UCSD-AML1 (cell line): Measurements from ENCODE around the gene BOLA2.
"Not testable (repeated sequence)": the region's sequence is repeated elsewhere in the genome, so short reads cannot be mapped to it uniquely, and the experiment has no call there.

ENCODE experiments used
- DNase-seq: peaks from one replicate; lab custom pipeline; 2025; ENCODE audit not compliant: unreplicated experiment; lab: John Stamatoyannopoulos, UW

The BOLA2 gene

GRCh38 chr16:29454269-29454668 lies at the start of gene BOLA2, which contains the start of gene SLX1B:
BOLA2 (minus strand) TSS chr16:29454351; CDS start chr16:29454253, 98 bp downstream.
SLX1B (plus strand) TSS chr16:29454533.
- DNase-seq, result not testable (repeated sequence)

DNA sequence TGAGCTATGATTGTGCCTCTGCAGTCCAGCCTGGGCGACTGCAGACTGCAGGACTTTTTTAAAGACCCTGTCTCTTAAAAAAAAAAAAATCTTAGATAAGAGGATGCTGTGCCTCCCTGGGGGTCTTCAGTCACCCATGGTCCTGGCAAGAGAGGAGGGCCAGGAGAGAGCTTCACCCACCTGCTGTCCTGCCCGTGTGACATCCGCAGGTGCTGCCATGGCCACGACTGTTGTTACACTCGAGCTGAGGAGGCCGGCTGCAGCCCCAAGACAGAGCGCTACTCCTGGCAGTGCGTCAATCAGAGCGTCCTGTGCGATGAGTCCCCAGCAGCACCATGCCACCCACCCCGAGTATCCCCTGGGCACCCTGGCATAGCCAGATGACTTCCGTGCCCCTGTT lies 28.1 kb upstream of the BOLA2 start:
- DNase-seq, result not testable (repeated sequence)

DNA sequence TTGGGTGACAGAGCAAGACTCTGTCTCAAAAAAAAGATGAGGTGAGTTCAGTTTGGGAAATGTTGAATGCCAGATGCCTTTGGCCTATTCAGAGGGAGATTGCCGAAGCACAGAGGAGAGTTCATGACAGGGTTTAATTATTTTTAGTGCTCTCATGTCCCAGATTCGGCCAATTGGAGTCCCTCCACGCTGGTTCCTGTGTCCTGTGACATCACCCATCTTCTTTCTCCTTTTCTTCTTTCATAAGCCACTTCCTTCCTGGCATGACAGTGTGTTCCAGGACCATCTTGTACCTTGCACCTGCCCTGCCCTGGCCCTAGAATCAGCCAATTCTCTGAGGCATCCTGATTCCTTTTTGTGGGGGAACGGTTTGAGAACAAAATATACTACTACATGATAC lies 17.9 kb upstream of the BOLA2 start:
- not testable (repeated sequence) for DNase-seq

DNA sequence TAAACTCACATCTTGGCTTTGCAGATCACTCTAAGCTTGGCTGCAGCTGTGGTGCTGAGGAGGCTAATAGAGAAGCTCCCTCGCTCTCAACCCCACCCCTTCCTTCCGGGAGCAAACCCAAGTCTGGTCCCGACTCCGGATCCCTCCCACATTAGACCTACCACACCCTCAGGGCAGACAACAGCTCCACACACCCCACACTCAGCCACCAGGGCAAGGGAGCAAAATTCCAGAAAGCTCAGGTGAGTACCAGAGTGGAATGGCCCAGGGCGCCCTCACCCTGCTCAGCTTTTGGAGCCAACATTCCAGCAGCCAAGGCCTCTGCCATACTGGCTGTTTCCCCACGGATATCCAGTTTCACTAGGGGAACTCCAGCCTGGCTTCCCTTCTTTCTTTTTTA lies 15.5 kb upstream of the BOLA2 start:
- not testable (repeated sequence) for DNase-seq

DNA sequence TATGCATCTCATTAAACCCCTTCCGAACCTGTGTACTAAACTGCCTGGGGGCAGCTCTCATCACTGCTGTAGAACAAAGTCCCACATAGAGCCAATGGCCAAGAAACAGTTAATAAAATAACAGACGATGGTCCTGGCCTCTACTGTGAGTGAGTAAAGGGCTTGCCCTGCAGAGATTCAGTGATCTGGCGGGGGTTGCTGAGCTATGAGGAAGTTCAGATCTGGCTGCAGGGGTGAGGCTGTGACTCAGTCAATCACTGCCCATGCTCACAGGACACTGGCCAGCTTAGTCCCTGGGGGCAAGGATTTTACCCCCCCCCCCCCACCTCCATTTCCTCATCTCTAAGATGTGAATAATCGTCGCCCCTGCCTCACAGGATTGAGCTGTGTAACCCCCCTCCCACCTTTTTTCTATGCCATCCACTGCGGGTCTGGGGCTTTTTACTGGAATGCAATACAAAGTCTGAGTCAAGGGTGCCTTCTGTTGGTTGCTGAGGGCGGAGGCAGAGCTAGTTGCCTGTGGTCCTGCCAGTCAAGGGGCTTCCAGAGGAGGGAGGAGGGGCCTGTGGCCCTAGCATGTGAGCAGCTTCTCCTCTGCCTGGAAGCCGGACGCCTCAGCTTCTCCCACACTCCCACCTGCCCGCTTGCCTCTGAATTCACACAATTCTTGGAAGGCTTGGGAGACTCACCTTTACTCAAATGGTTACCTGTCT lies 13.7 kb upstream of the BOLA2 start:
- not testable (repeated sequence) for DNase-seq

DNA sequence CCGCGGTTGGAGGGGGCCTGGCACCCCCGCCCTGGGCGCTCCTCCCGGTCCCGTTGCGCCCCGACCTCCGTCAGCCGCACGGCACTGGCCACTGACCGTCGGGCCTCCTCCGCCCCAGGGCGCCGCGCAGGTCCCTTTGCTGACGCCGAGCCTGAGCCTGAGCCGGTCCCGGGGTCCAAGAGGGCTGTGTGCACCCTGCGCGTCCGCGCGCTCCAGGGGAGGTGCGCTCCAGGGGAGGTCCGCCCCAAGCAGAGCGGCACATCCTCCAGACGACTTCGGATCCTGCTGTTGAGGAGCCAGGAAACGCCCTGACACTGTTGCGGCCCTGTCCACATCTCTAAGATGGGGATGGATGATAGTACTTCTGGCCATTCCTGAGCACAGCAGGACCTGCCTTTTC lies 12.8 kb upstream of the BOLA2 start:
- not testable (repeated sequence) for DNase-seq

GRCh38 chr16:29465985-29466824 lies 12.1 kb upstream of the BOLA2 start:
- not testable (repeated sequence) for DNase-seq

- DNase-seq, result not testable (repeated sequence)
Measured at GRCh38 chr16:29460647-29461030, 6.5 kb upstream of the BOLA2 start.

DNA sequence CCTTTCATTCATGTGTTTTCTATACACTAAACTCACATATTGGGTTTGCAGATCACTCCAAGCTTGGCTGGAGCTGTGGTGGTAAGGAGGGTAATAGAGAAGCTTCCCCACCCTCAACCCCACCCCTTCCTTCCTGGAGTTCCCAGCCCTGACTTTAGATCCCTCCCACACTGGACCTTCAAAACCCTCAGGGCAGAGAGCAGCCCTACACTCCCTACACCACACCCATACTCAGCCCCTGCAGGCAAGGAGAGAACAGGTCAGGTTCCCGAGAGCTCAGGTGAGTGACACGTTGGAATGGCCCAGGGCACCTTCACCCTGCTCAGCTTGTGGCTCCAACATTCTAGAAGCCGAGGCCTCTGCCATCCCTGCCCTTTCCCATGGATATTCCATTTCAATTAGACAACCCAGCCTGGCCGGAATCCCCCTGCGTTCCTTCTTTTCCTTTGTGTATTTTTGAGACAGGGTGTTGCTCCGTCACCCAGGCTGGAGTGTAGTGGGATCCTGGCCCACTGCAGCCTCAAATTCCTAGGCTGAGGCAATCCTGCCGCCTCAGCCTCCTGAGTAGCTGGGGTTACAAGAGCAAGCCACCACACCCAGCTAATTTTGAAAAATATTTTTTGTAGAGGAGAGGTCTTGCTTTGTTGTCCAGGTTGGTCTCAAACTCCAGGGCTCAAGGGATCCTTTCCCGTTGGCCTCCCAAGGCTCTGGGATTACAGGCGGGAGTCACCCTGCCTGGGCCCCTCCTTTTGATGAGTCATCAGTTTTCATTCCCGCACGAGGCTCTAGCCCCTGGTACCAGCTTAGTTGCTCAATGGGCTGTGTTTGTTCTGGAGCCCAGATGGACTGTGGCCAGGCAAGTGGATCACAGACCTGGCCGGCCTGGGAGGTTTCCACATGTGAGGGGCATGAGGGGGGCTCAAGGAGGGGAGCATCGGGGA lies 5.8 kb upstream of the BOLA2 start, which contains the start of gene SULT1A4:
Gene SULT1A4, plus strand, starts transcription at position 208 of the 941 bp plus-strand sequence. CDS start 1,473 bp downstream, outside the sequence.
- DNase-seq, result not testable (repeated sequence)

DNA sequence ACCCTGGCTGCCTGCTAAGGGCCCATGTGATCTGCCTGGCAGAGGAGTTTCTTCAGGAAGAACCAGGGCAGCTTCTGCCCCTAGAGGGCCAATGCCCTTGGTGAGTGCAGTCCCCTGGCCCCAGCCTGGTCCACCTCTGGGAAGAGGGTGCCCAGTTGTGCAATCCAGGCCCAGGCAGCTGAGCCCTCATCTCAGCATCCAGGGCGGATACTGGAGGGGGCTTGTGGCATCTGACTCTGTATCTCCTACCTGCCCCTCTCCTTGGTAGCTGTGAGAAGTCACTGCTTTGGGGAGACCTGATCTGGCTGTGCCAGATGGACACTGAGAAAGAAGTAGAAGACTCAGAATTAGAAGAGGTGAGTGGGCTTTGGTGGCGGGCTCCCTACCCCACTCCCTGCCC lies 3.5 kb upstream of the BOLA2 start:
- not testable (repeated sequence) for DNase-seq

DNA sequence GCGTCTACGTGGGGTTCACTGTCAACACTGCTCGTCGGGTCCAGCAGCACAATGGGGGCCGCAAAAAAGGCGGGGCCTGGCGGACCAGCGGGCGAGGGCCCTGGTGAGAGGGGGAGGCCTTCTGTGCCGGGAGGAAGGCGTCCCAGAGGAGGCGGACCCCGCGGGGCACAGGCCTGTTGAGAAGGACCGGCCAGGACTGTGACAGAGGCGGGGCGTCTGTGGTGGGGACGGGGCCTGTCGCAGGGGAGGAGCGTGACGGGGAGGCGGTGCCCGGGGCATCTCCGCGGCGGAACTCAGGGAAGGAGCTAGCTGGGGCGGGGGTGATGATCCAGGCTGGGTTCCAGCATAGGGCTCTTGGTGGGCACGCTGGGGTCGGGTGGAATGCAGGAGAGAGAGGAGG lies 677 bp upstream of the BOLA2 start:
- not testable (repeated sequence) for DNase-seq

- not testable (repeated sequence) for DNase-seq
Measured at GRCh38 chr16:29453754-29454153, 397 bp downstream of the BOLA2 start.

- DNase-seq, result not testable (repeated sequence)
Measured at GRCh38 chr16:29425390-29425789, 28.8 kb downstream of the BOLA2 start.

DNA sequence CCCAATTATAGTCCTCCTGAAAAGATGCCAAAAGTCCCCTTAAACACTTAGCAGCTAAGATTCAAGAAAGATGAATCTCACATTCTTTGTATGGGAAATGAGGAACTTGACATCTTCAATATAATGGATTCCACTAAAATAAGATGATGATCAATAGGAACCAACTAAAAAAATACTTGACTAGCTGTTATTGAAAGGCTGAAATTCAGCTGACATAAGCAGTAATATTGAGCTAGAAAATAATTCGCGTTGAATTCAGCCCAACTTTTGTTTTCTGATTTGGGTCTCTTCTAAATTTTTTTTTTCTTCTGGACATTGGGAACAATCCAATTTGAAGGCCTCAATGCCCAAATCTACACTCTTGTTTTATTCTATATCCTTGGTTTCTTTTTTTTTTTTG lies 30.6 kb downstream of the BOLA2 start:
- DNase-seq, result not testable (repeated sequence)

GRCh38 chr16:29405249-29405648 lies 48.9 kb downstream of the BOLA2 start:
- not testable (repeated sequence) for DNase-seq
